GM23338 (cell line): ENCODE results near the gene CRYZ. TPM values are rescaled to one million over a fixed set of nuclear protein-coding genes. Genes with fewer than 3 reads are reported as not detected.

Experiments
- ATAC-seq: fragments of 200-7000 bp; cut with Tn5 transposase; 3 replicates; pipeline ENCODE4 v1.9.1; 2020
- DNase-seq: peaks from one replicate; pipeline ENCODE4 v3.0.0-alpha.2; 2015; ENCODE audit warnings: low spot score
- H2AFZ ChIP-seq: fragments of 200-600 bp; sonication (generic); 2 replicates; pipeline ENCODE4 v1.8.0; 2016; ENCODE audit warnings: antibody characterized with exemption, mild to moderate bottlenecking, moderate library complexity
- H3F3A ChIP-seq: fragments of 200-600 bp; sonication (generic); replicated peaks from 2 replicates; pipeline ENCODE4 v1.8.0; 2017; ENCODE audit warnings: antibody characterized with exemption, mixed run types, low read depth
- H3K27ac ChIP-seq: fragments of 200-600 bp; sonication (generic); 2 replicates; pipeline ENCODE4 v1.6.1; 2016; ENCODE audit warnings: low read depth
- H3K27me3 ChIP-seq: fragments of 200-600 bp; sonication (generic); 2 replicates; pipeline ENCODE4 v1.8.0; 2016; ENCODE audit warnings: mild to moderate bottlenecking, mixed run types, moderate library complexity; ENCODE audit not compliant: insufficient read depth
- H3K36me3 ChIP-seq: fragments of 200-600 bp; sonication (generic); 2 replicates; pipeline ENCODE4 v1.8.0; 2016; ENCODE audit warnings: mild to moderate bottlenecking; ENCODE audit not compliant: insufficient read depth
- H3K4me1 ChIP-seq: fragments of 200-600 bp; sonication (generic); 2 replicates; pipeline ENCODE4 v1.8.0; 2016; ENCODE audit warnings: mild to moderate bottlenecking, moderate library complexity; ENCODE audit not compliant: insufficient read depth
- H3K4me2 ChIP-seq: fragments of 200-600 bp; sonication (generic); 2 replicates; pipeline ENCODE4 v1.7.1; 2017; ENCODE audit warnings: mixed run types
- H3K4me3 ChIP-seq: fragments of 200-600 bp; sonication (generic); 2 replicates; pipeline ENCODE4 v1.6.1; 2016; ENCODE audit warnings: mixed run types
- H3K79me2 ChIP-seq: fragments of 200-600 bp; sonication (generic); replicated peaks from 2 replicates; pipeline ENCODE4 v1.8.0; 2017; ENCODE audit warnings: mild to moderate bottlenecking; ENCODE audit not compliant: insufficient read depth
- H3K9me2 ChIP-seq: fragments of 200-600 bp; sonication (generic); 2 replicates; pipeline ENCODE4 v1.8.0; 2017; ENCODE audit not compliant: insufficient read depth
- H4K20me1 ChIP-seq: fragments of 200-600 bp; sonication (generic); replicated peaks from 2 replicates; pipeline ENCODE4 v1.8.0; 2017; ENCODE audit warnings: mild to moderate bottlenecking; ENCODE audit not compliant: insufficient read depth
- H3K27ac Mint-ChIP-seq: 2 replicates; pipeline ENCODE4 v1.8.0; 2020; ENCODE audit warnings: inconsistent platforms, mild to moderate bottlenecking, moderate library complexity, mixed read lengths
- H3K27me3 Mint-ChIP-seq: 3 replicates; pipeline ENCODE4 v1.8.0; 2022; ENCODE audit warnings: low read depth, mild to moderate bottlenecking, moderate library complexity, mixed read lengths, inconsistent platforms; ENCODE audit not compliant: insufficient read depth, poor library complexity
- H3K36me3 Mint-ChIP-seq: 3 replicates; pipeline ENCODE4 v1.8.0; 2021; ENCODE audit warnings: low read depth, mild to moderate bottlenecking, inconsistent platforms, moderate library complexity, mixed read lengths
- H3K4me1 Mint-ChIP-seq: 3 replicates; pipeline ENCODE4 v1.8.0; 2020; ENCODE audit warnings: mild to moderate bottlenecking, inconsistent platforms, mixed read lengths
- H3K4me3 Mint-ChIP-seq: 3 replicates; pipeline ENCODE4 v1.8.0; 2021; ENCODE audit warnings: moderate library complexity, mild to moderate bottlenecking, inconsistent platforms, mixed read lengths
- H3K9me3 Mint-ChIP-seq: 3 replicates; pipeline ENCODE4 v1.8.0; 2020; ENCODE audit warnings: moderate library complexity, mild to moderate bottlenecking, inconsistent platforms, mixed read lengths
- EZH2 ChIP-seq: fragments of 200-600 bp; sonication (generic); IDR thresholded peaks from one replicate; pipeline ENCODE4 v1.8.0; 2017; ENCODE audit warnings: antibody characterized with exemption, mild to moderate bottlenecking, low read depth; ENCODE audit not compliant: unreplicated experiment
- EZH2phosphoT487 ChIP-seq: fragments of 200-600 bp; sonication (generic); IDR thresholded peaks from one replicate; pipeline ENCODE4 v1.8.1; 2018; ENCODE audit warnings: antibody characterized with exemption; ENCODE audit not compliant: unreplicated experiment
- POLR2AphosphoS5 ChIP-seq: IDR thresholded peaks from 2 replicates; pipeline ENCODE4 v1.6.1; 2016; ENCODE audit warnings: antibody characterized with exemption, low read depth
- STAT1 ChIP-seq: IDR thresholded peaks from one replicate; pipeline ENCODE4 v1.6.1; 2016; ENCODE audit warnings: antibody characterized with exemption; ENCODE audit not compliant: unreplicated experiment
- ZNF114 ChIP-seq: fragments of 250-450 bp; sonication (Bioruptor Pico); IDR thresholded peaks from 2 replicates; pipeline ENCODE4 v1.5.0; 2020; ENCODE audit warnings: mild to moderate bottlenecking, moderate library complexity
- polyA plus RNA-seq: library from polyadenylated mRNA; unstranded; fragments of >200 nt; fragmentation: Nextera tagmentation; extraction: Ambion mirVana; gene quantifications from 2 replicates; pipeline ENCODE4 v1.2.1, GENCODE V29; 2016
- total RNA-seq: library from RNA; depleted of rRNA; stranded (reverse); fragments of >200 nt; shearing (Covaris generic); gene quantifications from 2 replicates; pipeline ENCODE4 v1.2.3, GENCODE V29; 2014
- TF ChIP-seq, protein P1 (sequence below): fragments of 250-450 bp; sonication (Bioruptor Pico); IDR thresholded peaks from 2 replicates; pipeline ENCODE4 v1.5.0; 2020; ENCODE audit warnings: mild to moderate bottlenecking, moderate library complexity
- TF ChIP-seq, protein P2 (sequence below): IDR thresholded peaks from one replicate; pipeline ENCODE4 v1.6.1; 2018; ENCODE audit warnings: antibody characterized with exemption; ENCODE audit not compliant: unreplicated experiment

CRYZ gene
- total and polyA plus RNA-seq, 2 experiments from 2014 or later: 45.7 to 57.8 TPM

DNA sequence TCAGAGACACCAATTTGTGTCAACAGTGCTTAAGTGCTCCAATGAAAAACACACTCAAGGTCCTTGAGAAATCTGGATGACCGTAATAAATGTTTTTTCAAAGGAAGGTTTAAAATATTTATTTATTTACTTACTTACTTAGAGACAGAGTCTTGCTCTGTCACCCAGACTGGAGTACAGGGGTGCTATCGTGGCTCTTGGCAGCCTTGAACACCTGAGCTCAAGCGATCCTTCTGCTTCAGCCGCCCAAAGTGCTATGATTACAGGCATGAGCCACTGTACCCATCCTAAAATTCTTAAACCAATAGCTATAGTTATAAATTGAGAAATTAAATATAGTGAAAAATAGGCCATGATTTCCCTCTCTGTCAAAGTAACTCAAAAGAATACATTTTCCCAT lies 41.9 kb downstream of the CRYZ start (continued):
- TF ChIP-seq, protein P1, sequence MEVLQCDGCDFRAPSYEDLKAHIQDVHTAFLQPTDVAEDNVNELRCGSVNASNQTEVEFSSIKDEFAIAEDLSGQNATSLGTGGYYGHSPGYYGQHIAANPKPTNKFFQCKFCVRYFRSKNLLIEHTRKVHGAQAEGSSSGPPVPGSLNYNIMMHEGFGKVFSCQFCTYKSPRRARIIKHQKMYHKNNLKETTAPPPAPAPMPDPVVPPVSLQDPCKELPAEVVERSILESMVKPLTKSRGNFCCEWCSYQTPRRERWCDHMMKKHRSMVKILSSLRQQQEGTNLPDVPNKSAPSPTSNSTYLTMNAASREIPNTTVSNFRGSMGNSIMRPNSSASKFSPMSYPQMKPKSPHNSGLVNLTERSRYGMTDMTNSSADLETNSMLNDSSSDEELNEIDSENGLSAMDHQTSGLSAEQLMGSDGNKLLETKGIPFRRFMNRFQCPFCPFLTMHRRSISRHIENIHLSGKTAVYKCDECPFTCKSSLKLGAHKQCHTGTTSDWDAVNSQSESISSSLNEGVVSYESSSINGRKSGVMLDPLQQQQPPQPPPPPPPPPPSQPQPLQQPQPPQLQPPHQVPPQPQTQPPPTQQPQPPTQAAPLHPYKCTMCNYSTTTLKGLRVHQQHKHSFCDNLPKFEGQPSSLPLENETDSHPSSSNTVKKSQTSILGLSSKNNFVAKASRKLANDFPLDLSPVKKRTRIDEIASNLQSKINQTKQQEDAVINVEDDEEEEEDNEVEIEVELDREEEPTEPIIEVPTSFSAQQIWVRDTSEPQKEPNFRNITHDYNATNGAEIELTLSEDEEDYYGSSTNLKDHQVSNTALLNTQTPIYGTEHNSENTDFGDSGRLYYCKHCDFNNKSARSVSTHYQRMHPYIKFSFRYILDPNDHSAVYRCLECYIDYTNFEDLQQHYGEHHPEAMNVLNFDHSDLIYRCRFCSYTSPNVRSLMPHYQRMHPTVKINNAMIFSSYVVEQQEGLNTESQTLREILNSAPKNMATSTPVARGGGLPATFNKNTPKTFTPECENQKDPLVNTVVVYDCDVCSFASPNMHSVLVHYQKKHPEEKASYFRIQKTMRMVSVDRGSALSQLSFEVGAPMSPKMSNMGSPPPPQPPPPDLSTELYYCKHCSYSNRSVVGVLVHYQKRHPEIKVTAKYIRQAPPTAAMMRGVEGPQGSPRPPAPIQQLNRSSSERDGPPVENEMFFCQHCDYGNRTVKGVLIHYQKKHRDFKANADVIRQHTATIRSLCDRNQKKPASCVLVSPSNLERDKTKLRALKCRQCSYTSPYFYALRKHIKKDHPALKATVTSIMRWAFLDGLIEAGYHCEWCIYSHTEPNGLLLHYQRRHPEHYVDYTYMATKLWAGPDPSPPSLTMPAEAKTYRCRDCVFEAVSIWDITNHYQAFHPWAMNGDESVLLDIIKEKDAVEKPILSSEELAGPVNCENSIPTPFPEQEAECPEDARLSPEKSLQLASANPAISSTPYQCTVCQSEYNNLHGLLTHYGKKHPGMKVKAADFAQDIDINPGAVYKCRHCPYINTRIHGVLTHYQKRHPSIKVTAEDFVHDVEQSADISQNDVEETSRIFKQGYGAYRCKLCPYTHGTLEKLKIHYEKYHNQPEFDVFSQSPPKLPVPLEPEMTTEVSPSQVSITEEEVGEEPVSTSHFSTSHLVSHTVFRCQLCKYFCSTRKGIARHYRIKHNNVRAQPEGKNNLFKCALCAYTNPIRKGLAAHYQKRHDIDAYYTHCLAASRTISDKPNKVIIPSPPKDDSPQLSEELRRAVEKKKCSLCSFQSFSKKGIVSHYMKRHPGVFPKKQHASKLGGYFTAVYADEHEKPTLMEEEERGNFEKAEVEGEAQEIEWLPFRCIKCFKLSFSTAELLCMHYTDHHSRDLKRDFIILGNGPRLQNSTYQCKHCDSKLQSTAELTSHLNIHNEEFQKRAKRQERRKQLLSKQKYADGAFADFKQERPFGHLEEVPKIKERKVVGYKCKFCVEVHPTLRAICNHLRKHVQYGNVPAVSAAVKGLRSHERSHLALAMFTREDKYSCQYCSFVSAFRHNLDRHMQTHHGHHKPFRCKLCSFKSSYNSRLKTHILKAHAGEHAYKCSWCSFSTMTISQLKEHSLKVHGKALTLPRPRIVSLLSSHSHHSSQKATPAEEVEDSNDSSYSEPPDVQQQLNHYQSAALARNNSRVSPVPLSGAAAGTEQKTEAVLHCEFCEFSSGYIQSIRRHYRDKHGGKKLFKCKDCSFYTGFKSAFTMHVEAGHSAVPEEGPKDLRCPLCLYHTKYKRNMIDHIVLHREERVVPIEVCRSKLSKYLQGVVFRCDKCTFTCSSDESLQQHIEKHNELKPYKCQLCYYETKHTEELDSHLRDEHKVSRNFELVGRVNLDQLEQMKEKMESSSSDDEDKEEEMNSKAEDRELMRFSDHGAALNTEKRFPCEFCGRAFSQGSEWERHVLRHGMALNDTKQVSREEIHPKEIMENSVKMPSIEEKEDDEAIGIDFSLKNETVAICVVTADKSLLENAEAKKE: no peak

DNA sequence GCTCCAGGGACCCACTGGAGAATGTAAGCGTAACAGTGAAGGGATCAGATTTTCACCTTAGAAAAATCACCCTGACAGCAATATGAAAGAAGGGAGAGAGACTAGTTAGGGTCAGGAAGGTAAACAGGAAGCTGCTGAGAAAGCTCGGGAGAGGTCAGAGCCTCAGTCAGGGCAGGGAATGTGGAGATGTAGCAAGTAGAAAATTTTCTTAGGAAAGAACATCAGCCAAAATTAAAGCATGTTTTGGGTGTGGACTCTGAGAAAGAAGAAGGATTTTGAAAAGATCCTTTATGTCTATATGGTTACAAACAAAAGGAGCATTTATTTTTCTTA lies 42.5 kb downstream of the CRYZ start:
- peak; percentile 82 for ATAC-seq
- Histone ChIP-seq H3K4me3 (no peak overlapping the region), H3K27ac (no peak overlapping the region), H3K27me3 (no peaks in the 10 kb centered on the region), H3K4me2 (no peak overlapping the region), H3K4me1 (no peaks in the 10 kb centered on the region), H3F3A (no peaks in the 10 kb centered on the region), H3K9me2 (no peaks in the 10 kb centered on the region), H3K36me3 (no peaks in the 10 kb centered on the region), H4K20me1 (no peaks in the 10 kb centered on the region), H3K79me2 (no peaks in the 10 kb centered on the region), H2AFZ (peak overlapping the region; percentile 5; the same call in 1 of the 2 replicates)
- H3K27me3 Mint-ChIP-seq: no peaks in the 10 kb centered on the region
- H3K4me3 Mint-ChIP-seq: no peak overlapping the region; the same call in 2 of the 3 replicates
- peak overlapping the region; percentile 84 for H3K27ac Mint-ChIP-seq
- H3K36me3 Mint-ChIP-seq: no peaks in the 10 kb centered on the region
- no peaks in the 10 kb centered on the region for H3K9me3 Mint-ChIP-seq
- peaks cover 9% of the 10 kb centered on the region for H3K4me1 Mint-ChIP-seq
- peak; percentile 40 for DNase-seq
- TF ChIP-seq EZH2: no peak
- no peak for TF ChIP-seq STAT1
- TF ChIP-seq, protein P1: no peak
- TF ChIP-seq ZNF114: no peak
- TF ChIP-seq, protein P2, sequence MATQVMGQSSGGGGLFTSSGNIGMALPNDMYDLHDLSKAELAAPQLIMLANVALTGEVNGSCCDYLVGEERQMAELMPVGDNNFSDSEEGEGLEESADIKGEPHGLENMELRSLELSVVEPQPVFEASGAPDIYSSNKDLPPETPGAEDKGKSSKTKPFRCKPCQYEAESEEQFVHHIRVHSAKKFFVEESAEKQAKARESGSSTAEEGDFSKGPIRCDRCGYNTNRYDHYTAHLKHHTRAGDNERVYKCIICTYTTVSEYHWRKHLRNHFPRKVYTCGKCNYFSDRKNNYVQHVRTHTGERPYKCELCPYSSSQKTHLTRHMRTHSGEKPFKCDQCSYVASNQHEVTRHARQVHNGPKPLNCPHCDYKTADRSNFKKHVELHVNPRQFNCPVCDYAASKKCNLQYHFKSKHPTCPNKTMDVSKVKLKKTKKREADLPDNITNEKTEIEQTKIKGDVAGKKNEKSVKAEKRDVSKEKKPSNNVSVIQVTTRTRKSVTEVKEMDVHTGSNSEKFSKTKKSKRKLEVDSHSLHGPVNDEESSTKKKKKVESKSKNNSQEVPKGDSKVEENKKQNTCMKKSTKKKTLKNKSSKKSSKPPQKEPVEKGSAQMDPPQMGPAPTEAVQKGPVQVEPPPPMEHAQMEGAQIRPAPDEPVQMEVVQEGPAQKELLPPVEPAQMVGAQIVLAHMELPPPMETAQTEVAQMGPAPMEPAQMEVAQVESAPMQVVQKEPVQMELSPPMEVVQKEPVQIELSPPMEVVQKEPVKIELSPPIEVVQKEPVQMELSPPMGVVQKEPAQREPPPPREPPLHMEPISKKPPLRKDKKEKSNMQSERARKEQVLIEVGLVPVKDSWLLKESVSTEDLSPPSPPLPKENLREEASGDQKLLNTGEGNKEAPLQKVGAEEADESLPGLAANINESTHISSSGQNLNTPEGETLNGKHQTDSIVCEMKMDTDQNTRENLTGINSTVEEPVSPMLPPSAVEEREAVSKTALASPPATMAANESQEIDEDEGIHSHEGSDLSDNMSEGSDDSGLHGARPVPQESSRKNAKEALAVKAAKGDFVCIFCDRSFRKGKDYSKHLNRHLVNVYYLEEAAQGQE: no peak
- TF ChIP-seq EZH2phosphoT487: no peak
- TF ChIP-seq POLR2AphosphoS5: no peak
